Gastrocnemius medialis (tissue), 4 donors: ENCODE results near the gene ADAP1.

Experiments
- POLR2A ChIP-seq, 2 donors: fragments of 450-650 bp; IDR thresholded peaks; one replicate each; pipeline ENCODE4 v1.6.1; 2017; ENCODE audit warnings: antibody characterized with exemption in 2 of 2, mild to moderate bottlenecking in 2 of 2, moderate library complexity in 2 of 2
- TF ChIP-seq, protein P1 (sequence below), 5 experiments: fragments of 450-650 bp in 3 of 5; fragments of 200-600 bp in 2 of 5; sonication (generic) in 2 of 5; IDR thresholded peaks in 4 of 5; conservative IDR thresholded peaks in 1 of 5; 1 replicate in 4 of 5; 2 replicates in 1 of 5; pipeline ENCODE4 v1.5.1; 2016 to 2019; ENCODE audit warnings: antibody characterized with exemption in 5 of 5, mild to moderate bottlenecking in 3 of 5, moderate library complexity in 3 of 5

DNA sequence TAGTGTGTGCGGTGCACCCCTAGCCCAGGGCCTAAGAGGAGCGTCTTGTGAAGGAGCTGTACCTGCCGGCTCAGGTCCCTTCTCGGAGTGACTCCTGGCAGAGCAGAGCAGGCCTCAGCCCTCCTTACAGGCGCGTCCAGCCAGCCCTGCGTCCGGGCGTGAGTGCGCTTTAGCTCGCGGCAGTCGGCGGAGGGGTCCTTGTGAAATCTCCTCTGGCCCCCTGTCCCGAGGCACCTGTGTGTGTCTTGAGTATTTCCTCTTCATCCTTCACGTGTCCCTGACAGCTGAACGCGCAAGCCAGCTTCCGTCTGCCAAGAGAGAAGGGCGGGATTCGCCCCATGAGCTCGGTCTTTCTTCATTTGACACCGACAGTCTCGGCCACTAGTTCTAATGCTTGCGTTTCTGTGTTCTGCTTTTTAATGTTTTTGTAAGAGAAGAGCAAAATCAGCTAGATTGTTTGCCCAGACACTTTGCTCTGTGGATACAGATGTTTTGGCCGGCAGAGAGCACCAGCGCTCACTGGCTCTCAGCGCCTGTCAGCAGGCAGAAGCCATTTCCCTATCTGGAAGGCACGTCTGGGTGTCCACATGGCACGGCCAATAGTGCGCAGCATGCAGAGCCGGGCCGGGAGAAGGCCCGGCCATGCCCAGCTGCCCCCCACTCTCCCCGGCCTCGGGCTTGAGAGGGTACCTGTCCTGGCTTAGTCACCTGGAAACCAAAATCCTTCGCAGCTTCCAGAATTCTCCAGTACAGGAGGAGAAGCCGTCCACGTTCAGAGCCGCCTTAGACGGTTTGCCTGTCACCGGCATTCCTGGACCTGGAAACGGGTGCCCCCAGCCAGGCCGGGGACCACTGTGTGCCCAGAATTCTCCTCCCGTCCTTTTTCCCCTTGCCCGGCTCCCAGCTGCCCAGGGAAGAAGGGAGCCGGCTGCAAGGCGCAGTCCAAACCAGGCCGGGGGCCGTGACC lies 71.1 kb downstream of the ADAP1 start:
- TF ChIP-seq, protein P1, sequence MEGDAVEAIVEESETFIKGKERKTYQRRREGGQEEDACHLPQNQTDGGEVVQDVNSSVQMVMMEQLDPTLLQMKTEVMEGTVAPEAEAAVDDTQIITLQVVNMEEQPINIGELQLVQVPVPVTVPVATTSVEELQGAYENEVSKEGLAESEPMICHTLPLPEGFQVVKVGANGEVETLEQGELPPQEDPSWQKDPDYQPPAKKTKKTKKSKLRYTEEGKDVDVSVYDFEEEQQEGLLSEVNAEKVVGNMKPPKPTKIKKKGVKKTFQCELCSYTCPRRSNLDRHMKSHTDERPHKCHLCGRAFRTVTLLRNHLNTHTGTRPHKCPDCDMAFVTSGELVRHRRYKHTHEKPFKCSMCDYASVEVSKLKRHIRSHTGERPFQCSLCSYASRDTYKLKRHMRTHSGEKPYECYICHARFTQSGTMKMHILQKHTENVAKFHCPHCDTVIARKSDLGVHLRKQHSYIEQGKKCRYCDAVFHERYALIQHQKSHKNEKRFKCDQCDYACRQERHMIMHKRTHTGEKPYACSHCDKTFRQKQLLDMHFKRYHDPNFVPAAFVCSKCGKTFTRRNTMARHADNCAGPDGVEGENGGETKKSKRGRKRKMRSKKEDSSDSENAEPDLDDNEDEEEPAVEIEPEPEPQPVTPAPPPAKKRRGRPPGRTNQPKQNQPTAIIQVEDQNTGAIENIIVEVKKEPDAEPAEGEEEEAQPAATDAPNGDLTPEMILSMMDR (IDR thresholded peaks at IDR 0.05 in 4 of 5, conservative IDR thresholded peaks at IDR 0.05 in 1 of 5) = no peak
- TF ChIP-seq POLR2A (IDR thresholded peaks at IDR 0.05) = peak in 1 of 2 donors; percentile 64
